NCI-H226 (cell line): ENCODE results near the gene GPR108.

Experiments
- DNase-seq: peaks from one replicate; pipeline ENCODE4 v3.0.0-alpha.2; 2015

The GPR108 gene

GRCh38 chr19:6736169-6736916 is 1.0 kb downstream of the GPR108 start:
- peak; percentile 87 for DNase-seq

- no peak for DNase-seq
These were observed 2.0 kb downstream of the GPR108 start for GRCh38 chr19:6735181-6735911.

- DNase-seq: no peak
These were observed 3.2 kb downstream of the GPR108 start for GRCh38 chr19:6734096-6734696.

DNA sequence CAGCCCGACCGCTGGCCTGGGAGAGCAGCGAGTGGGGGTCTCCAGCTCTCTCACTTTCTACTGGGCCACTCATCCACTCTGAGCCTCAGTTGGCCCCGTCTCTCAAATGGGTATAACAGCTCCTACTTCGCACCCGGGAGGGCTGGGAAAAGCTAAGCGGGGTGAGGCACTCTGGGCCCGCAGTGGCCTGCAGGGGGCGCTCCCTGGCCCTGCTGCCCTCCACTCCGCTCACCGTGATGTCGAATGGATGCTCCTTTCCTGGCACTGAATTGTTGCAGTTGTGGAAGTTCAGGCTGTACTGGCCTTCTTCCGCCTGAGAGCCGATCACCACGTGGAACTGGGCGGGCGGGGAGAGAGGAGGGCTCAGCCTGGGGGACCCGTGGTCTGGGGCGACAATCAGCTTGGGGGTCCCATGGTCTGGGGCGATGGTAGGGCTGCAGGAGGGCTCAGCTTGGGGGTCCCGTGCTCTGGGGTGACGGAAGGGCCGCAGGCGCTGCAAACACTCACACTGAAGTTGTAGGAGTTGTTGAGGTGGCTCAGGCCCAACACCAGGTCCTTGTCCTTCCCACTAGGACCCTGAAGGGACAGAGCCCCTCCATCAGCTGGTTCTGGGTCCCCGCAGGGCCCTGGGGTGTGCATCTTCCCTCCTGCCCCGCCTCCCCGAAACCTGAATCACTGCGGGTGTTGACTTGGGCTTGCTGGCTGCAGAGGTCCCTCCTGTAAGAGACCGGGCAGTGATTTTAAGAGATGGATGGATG is 3.9 kb downstream of the GPR108 start:
- DNase-seq: no peak

DNA sequence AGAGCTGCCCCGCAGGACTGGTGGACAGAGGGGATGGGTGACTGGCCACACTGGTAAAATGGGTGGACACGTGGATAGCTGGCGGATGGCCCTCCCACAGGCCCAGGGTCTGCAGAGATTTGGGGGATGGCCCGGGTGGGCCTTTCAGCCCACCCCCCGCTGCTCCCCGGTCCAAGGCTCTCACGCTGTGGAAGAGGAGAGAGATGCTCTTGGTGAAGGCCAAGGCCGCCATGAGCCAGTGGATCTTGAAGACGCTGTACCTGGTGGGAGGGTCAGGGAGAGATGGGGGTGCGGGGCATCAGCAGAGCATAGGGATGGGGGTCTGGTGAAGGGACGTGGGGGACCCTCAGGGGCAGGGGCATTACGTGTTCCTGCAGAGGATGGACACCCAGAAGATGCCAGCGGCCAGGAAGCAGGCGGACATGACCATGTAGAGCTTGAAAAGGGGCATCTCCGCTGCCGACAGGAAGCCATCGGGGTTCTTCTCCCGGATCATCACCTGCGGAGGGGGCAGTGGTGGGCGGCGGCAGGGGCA is 4.5 kb downstream of the GPR108 start:
- DNase-seq: no peak

GRCh38 chr19:6731822-6732221 is 5.6 kb downstream of the GPR108 start:
- DNase-seq: no peak

GRCh38 chr19:6730941-6731670 is 6.3 kb downstream of the GPR108 start:
- no peak for DNase-seq

DNA sequence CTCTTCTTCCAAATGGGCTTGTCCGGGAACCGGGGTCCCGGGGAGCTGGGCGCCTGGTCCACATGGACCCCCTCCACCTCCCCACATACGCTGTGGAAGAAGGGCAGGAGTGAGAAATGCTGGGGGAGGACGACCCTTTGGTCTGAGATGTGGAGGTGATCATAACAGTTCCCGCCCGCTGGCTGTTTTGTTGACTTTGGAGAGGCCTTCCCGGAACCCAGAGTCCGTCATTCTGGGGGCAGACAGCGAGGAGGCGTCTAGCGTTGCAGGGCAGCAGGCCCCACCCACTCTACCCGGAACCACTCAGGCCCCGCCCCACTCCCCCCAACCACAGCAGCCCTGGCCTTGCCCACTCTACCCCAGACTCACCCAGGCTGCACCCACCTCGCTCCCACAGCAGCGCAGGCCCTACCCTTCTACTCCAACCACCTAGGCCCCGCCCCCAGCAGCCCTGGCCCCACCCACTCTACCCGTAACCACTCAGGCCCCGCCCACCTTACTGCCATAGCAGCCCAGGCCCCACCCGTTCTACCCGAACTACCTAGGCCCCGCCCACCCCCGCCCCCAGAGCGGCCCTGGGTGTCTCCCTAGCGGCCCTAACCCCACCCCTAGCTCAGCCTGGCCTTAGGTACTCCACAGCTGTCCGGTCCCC is 7.1 kb downstream of the GPR108 start:
- peak; percentile 77 for DNase-seq

DNA sequence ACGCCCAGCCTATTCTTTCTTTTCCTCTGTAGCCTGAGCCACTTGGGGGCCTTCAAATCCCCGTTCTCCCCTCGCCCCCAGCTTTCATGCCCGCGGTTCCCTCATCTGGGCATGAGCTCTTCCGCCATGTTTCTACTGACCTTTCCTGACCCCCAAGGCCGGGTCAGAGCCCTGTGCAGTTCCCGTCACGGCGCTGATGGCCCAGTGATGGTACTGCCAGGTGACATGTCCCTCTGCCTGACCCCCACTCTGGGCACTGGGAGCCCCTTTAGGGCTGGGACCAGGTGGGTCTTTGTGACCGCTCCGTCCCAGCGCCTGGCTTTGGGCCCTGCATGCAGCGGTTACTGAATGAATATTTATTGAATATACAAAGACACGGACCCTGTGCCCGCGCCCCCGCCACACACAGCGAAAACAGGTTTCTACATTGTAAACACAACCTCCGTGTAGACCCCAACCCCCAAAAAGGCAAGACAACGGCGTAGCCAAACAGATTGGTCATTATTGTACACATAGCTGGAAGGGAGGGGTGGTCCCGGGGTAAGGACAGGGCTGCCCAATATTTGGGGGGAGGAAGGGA is 7.7 kb downstream of the GPR108 start:
- no peak for DNase-seq

GRCh38 chr19:6728346-6728745 is 9.0 kb downstream of the GPR108 start:
- no peak for DNase-seq

GRCh38 chr19:6725513-6726231 is 11.7 kb downstream of the GPR108 start:
- no peak for DNase-seq

DNA sequence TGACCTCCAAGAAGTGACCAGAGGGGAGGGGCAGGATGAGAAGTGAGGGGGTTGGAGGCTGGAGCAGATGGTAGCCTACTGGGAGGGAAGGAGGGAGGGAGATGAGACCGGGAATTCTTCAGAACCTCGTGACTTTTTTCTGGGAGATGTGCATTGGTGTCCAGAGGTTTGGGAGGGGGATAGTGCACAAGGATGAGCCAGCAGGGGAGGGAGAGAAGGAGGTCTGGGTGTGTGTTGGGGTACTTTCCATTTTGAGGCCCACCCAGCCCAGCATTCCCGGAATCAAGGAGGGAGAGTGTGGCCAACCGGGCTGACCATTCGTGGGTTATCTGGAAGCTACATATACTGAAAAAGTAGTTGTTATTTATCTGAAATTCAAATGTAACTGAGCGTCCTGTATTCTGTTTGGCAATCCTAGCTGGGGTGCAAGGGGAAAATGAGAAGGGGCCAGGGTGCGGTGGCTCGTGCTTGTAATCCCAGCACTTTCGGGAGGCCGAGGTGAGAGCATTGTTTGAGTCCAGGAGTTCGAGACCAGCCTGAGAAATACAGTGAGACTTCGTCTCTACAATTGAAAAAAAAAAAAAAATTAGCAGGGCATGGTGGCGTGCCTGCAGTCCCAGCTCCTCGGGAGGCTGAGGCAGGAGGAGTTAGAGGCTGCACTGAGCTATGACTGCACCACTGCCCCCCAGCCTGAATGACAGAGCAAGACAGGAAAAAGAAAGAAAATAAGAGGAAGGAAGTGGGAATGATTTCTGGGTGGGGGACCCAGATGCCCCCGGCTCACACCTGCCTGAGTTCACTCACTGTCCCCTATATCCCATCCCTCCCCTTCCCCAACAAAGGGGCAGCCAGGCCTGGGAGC is 12.5 kb downstream of the GPR108 start:
- DNase-seq: no peak

DNA sequence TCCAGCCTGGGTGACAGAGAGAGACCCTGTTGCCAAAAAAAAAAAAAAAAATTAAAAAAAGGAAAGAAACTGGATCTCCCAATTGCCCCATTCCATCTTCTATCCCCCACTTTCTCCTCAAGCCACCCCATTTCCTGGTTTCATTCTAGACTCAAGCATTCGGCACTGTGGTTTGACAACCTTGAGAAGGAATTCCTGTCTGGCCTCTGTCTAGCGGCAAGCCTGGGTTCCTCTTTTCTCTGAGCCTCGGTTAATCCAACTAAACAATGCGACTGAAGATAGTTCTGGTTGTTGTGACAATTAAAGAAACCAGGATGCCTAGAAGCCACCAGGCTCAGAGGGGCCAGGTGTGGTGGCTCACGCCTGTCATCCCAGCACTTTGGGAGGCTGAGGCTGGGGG is 13.6 kb downstream of the GPR108 start:
- DNase-seq: no peak

DNA sequence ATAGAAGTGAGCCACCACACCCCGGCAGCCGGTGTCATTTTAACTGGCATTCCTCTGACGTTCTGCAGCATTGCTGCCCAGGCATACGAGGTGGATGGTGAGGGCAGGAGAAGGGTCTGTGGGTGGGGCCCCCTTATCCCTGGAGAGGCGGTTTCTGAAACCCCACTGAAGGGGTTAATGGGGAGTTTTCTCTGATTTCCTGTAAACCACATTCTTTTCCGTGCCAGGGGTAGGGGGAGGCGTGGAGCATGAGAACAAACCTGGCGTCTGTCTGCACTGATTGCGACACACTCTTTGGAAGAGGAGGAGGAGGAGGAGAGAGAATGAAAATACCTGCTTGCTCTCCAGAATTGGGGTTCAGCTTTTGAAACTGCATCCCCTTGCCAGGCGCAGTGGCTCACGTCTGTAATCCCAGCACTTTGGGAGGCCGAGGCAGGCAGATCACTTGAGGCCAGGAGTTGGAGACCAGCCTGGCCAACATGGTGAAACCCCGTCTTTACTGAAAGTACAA is 14.2 kb downstream of the GPR108 start:
- peak; percentile 82 for DNase-seq

DNA sequence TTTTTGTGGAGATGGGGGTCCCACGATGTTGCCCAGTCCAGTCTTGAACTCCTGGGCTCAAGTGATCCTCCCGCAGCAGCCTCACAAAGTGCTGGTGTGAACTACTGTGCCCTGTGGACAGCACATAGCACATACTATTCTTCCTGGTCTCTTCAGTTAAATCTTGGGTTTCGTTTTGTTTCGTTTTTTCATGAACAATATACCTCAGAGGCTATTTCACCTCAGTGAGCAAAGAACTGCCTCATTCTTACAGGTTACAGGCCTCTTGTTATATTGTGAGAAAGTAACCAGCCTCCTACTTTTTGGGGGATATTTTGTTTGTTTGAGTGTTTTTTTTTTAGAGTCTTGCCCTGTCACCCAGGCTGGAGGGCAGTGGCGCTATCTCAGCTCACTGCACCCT is 15.6 kb downstream of the GPR108 start:
- DNase-seq: no peak

DNA sequence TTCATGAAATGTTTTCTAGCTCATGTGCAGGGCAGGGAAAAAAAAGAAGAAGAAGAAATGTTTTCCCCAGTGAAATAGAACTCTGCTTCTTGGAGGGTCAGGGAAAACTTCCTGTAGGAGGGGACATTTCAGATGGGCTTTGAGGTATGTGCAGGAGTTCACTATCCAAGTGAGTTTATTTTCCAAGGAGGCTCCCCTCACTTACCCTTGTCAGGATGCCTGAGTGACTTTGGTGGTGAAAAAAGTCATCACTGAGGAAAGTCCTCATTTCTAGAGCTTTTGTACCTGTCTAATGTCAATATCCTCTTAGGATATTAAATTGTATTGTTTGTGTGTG is 16.3 kb downstream of the GPR108 start:
- no peak for DNase-seq

- peak; percentile 90 for DNase-seq
These were observed 16.8 kb downstream of the GPR108 start, which contains the start of gene C3 for GRCh38 chr19:6720369-6721137. Gene C3, minus strand, starts transcription at chr19:6720650. Its CDS starts 61 bp downstream, at chr19:6720589.

DNA sequence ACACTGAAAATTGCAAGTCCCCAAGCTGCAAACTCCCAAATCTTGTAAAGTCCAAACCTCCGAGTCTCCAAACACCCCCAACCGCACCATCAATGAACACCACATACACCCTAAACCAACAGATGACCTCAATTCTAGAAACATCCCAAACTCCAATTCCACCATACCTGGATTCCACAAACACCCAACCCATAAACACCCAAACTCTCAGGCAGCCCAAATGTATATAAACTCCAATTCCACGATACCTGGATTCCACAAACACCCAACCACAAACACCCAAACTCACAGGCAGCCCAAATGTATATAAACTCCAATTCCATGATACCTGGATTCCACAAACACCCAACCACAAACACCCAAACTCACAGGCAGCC is 17.4 kb downstream of the GPR108 start:
- DNase-seq: no peak

GRCh38 chr19:6719540-6719861 is 17.9 kb downstream of the GPR108 start:
- no peak for DNase-seq
